CD4-positive, alpha-beta T cell treated with Interferon alpha-2 for 1 hour (primary cell): Measurements from ENCODE around the gene SMAGP.
"Not testable (repeated sequence)": the region's sequence is repeated elsewhere in the genome, so short reads cannot be mapped to it uniquely, and the experiment has no call there.

Source experiments
- DNase-seq, 2 donors: peaks; one replicate each; pipeline ENCODE4 v3.0.0-alpha.2; 2020 to 2022

Gene SMAGP

GRCh38 chr12:51263341-51263740 lies 6.9 kb downstream of the SMAGP start:
- DNase-seq = no peak

GRCh38 chr12:51262758-51263177 lies 7.4 kb downstream of the SMAGP start:
- peak; percentile 41 to 53 for DNase-seq

GRCh38 chr12:51259600-51259999 lies 10.6 kb downstream of the SMAGP start:
- not testable (repeated sequence) for DNase-seq

GRCh38 chr12:51254536-51254935 lies 15.7 kb downstream of the SMAGP start:
- DNase-seq = no peak

- DNase-seq = no peak
Measured at GRCh38 chr12:51253276-51253675, 16.9 kb downstream of the SMAGP start.

- DNase-seq = no peak
Measured at GRCh38 chr12:51247523-51248206, 22.6 kb downstream of the SMAGP start.

- peak; percentile 75 for DNase-seq
Measured at GRCh38 chr12:51246254-51246853, 23.9 kb downstream of the SMAGP start.

- no peak for DNase-seq
Measured at GRCh38 chr12:51245476-51246253, 24.6 kb downstream of the SMAGP start.

- no peak for DNase-seq
Measured at GRCh38 chr12:51244269-51244668, 25.9 kb downstream of the SMAGP start.

- no peak for DNase-seq
Measured at GRCh38 chr12:51242876-51243275, 27.3 kb downstream of the SMAGP start.

- peak in 1 of 2 donors; percentile 51 for DNase-seq
Measured at GRCh38 chr12:51242120-51242519, 28.1 kb downstream of the SMAGP start.

- DNase-seq = no peak
Measured at GRCh38 chr12:51240971-51241370, 29.2 kb downstream of the SMAGP start.

- DNase-seq = peak; percentile 97
Measured at GRCh38 chr12:51238510-51239334, 31.5 kb downstream of the SMAGP start, which contains the start of gene DAZAP2. TSS of gene DAZAP2 (plus strand) at chr12:51238826. CDS start at chr12:51238908, 82 bp downstream.

- no peak for DNase-seq
Measured at GRCh38 chr12:51238037-51238509, 32.1 kb downstream of the SMAGP start.

- DNase-seq = no peak
Measured at GRCh38 chr12:51234530-51234929, 35.7 kb downstream of the SMAGP start.

- no peak for DNase-seq
Measured at GRCh38 chr12:51232642-51233041, 37.6 kb downstream of the SMAGP start.

- DNase-seq = no peak
Measured at GRCh38 chr12:51229116-51229809, 41.0 kb downstream of the SMAGP start.

- no peak for DNase-seq
Measured at GRCh38 chr12:51227962-51228361, 42.3 kb downstream of the SMAGP start.

- DNase-seq = not testable (repeated sequence)
Measured at GRCh38 chr12:51227112-51227511, 43.1 kb downstream of the SMAGP start.

- DNase-seq = no peak
Measured at GRCh38 chr12:51225771-51226170, 44.4 kb downstream of the SMAGP start.

GRCh38 chr12:51225234-51225633 lies 45.0 kb downstream of the SMAGP start:
- no peak for DNase-seq

GRCh38 chr12:51224625-51225024 lies 45.6 kb downstream of the SMAGP start:
- DNase-seq = no peak
